ENCODE data around the gene ADAM19. TPM values are rescaled to one million over a fixed set of nuclear protein-coding genes. Genes with fewer than 3 reads are reported as not detected.

The ADAM19 gene
- total and polyA plus RNA-seq, 2 experiments from 2014 or later = 9.1 to 13.2 TPM

DNA sequence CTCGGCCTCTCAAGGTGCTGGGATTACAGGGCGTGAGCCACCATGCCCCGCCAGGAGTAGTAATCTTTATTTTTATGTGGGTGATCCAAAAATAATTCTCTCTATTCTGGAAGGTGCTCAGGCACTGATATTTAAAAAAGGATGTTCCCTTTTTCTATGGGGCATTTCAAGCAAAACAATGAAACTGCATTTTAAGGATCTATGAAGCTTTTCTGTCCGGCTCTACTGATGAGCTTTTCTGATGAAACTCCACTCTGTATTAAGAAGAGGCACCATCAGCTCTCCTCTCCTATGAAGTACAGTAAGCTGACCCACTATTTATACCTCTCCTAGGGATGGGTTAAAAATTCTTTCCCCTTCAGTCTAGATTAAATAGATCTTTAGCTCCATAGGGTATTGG is 7.4 kb downstream of the ADAM19 start:
- no peaks in the 10 kb centered on the region for H3K36me3 ChIP-seq (ENCODE audit: insufficient read depth)
- TF ChIP-seq, protein P1, sequence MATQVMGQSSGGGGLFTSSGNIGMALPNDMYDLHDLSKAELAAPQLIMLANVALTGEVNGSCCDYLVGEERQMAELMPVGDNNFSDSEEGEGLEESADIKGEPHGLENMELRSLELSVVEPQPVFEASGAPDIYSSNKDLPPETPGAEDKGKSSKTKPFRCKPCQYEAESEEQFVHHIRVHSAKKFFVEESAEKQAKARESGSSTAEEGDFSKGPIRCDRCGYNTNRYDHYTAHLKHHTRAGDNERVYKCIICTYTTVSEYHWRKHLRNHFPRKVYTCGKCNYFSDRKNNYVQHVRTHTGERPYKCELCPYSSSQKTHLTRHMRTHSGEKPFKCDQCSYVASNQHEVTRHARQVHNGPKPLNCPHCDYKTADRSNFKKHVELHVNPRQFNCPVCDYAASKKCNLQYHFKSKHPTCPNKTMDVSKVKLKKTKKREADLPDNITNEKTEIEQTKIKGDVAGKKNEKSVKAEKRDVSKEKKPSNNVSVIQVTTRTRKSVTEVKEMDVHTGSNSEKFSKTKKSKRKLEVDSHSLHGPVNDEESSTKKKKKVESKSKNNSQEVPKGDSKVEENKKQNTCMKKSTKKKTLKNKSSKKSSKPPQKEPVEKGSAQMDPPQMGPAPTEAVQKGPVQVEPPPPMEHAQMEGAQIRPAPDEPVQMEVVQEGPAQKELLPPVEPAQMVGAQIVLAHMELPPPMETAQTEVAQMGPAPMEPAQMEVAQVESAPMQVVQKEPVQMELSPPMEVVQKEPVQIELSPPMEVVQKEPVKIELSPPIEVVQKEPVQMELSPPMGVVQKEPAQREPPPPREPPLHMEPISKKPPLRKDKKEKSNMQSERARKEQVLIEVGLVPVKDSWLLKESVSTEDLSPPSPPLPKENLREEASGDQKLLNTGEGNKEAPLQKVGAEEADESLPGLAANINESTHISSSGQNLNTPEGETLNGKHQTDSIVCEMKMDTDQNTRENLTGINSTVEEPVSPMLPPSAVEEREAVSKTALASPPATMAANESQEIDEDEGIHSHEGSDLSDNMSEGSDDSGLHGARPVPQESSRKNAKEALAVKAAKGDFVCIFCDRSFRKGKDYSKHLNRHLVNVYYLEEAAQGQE (IDR thresholded peaks at IDR 0.05; ENCODE audit: unreplicated experiment) = no peak
- TF ChIP-seq ZNF331 (CRISPR knock-in tag; IDR thresholded peaks at IDR 0.05; ENCODE audit: low read depth) (no peak), EZH2 (IDR thresholded peaks at IDR 0.05; ENCODE audit: low read depth, unreplicated experiment) (no peak), NANOG (IDR thresholded peaks at IDR 0.05; ENCODE audit: borderline replicate concordance) (no peak), ZNF462 (CRISPR knock-in tag; IDR thresholded peaks at IDR 0.05) (no peak), EZH2phosphoT487 (IDR thresholded peaks at IDR 0.05; ENCODE audit: unreplicated experiment) (no peak), POLR2AphosphoS5 (IDR thresholded peaks at IDR 0.05; ENCODE audit: low read depth) (no peak), JUNB (IDR thresholded peaks at IDR 0.05; ENCODE audit: unreplicated experiment) (no peak), ZNF114 (CRISPR knock-in tag; IDR thresholded peaks at IDR 0.05) (no peak), CREB1 (CRISPR knock-in tag; IDR thresholded peaks at IDR 0.05; ENCODE audit: low read depth) (no peak), CTCF (conservative IDR thresholded peaks at IDR 0.05; ENCODE audit: low read depth in 2 of 2) (no peak), STAT1 (IDR thresholded peaks at IDR 0.05; ENCODE audit: unreplicated experiment) (no peak)
- TF ChIP-seq, protein P2, sequence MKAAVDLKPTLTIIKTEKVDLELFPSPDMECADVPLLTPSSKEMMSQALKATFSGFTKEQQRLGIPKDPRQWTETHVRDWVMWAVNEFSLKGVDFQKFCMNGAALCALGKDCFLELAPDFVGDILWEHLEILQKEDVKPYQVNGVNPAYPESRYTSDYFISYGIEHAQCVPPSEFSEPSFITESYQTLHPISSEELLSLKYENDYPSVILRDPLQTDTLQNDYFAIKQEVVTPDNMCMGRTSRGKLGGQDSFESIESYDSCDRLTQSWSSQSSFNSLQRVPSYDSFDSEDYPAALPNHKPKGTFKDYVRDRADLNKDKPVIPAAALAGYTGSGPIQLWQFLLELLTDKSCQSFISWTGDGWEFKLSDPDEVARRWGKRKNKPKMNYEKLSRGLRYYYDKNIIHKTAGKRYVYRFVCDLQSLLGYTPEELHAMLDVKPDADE (IDR thresholded peaks at IDR 0.05) = no peak
- Mint-ChIP-seq H3K27ac (no peak overlapping the region), H3K4me3 (no peak overlapping the region), H3K36me3 (ENCODE audit: low read depth) (peaks cover 14% of the 10 kb centered on the region), H3K27me3 (ENCODE audit: insufficient read depth, low read depth, poor library complexity) (peaks cover 9% of the 10 kb centered on the region), H3K4me1 (peaks cover 16% of the 10 kb centered on the region), H3K9me3 (no peaks in the 10 kb centered on the region; the same call in 2 of the 3 replicates)
- no peaks in the 10 kb centered on the region for H3K27me3 ChIP-seq (ENCODE audit: insufficient read depth)
- no peaks in the 10 kb centered on the region; the same call in none of the 2 replicates for H3K4me1 ChIP-seq (ENCODE audit: insufficient read depth)
- no peak overlapping the region for H2AFZ ChIP-seq
- no peak overlapping the region for H3K4me2 ChIP-seq
- H4K20me1 ChIP-seq (replicated peaks; ENCODE audit: insufficient read depth) = 0 out of 2 replicates have a peak, but pooled peaks cover 3% of the 10 kb centered on the region
- no peak overlapping the region for H3K4me3 ChIP-seq
- ATAC-seq (no peak), DNase-seq (ENCODE audit: low spot score) (no peak)
- H3K9me2 ChIP-seq (ENCODE audit: insufficient read depth) = no peaks in the 10 kb centered on the region
- peaks cover 9% of the 10 kb centered on the region; the same call in 1 of the 2 replicates for H3K79me2 ChIP-seq (replicated peaks; ENCODE audit: insufficient read depth)
- H3F3A ChIP-seq (replicated peaks; ENCODE audit: low read depth) = no peaks in the 10 kb centered on the region
- H3K27ac ChIP-seq (ENCODE audit: low read depth) = no peak overlapping the region

Measured in GM23338 (cell line).